Vagina (tissue), 2 donors: Measurements from ENCODE around the gene TEX35.

Experiments used
- CTCF ChIP-seq, 3 experiments: fragments of 450-650 bp in 2 of 3; fragments of 200-600 bp in 1 of 3; sonication (generic) in 1 of 3; IDR thresholded peaks; one replicate each; pipeline ENCODE4 v1.5.1; 2017 to 2019; ENCODE audit warnings: antibody characterized with exemption in 3 of 3, mild to moderate bottlenecking in 2 of 3, moderate library complexity in 2 of 3
- POLR2A ChIP-seq, 2 donors: fragments of 450-650 bp; IDR thresholded peaks; one replicate each; pipeline ENCODE4 v1.6.1; 2017; ENCODE audit warnings: antibody characterized with exemption in 2 of 2, mild to moderate bottlenecking in 2 of 2, moderate library complexity in 2 of 2
- POLR2AphosphoS5 ChIP-seq, 2 donors: sonication (generic); formaldehyde crosslinking; IDR thresholded peaks; one replicate each; pipeline ENCODE4 v1.9.0; 2017; ENCODE audit warnings: antibody characterized with exemption in 2 of 2, mild to moderate bottlenecking in 2 of 2, low read depth in 1 of 2; ENCODE audit not compliant: insufficient read depth in 1 of 2

GRCh38 chr1:178486100-178487069, 26.5 kb upstream of the TEX35 start:
- TF ChIP-seq CTCF (IDR thresholded peaks at IDR 0.05), result no peak
- TF ChIP-seq POLR2A (IDR thresholded peaks at IDR 0.05), result no peak
- TF ChIP-seq POLR2AphosphoS5 (IDR thresholded peaks at IDR 0.05; ENCODE audit: insufficient read depth in 1 of 2, low read depth in 1 of 2), result no peak
